ENCODE data around the gene SHC1.

Gene SHC1

GRCh38 chr1:154970631-154971340, at the start of gene SHC1:
Gene SHC1, minus strand, starts transcription at chr1:154970747. Its CDS starts 221 bp downstream, at chr1:154970526.
- peak; percentile 94 for DNase-seq (ENCODE audit: low spot score)

- no peak for DNase-seq (ENCODE audit: low spot score)
Observed at GRCh38 chr1:155019377-155020245, 49.1 kb upstream of the SHC1 start.

- no peak for DNase-seq (ENCODE audit: low spot score)
Observed at GRCh38 chr1:155018617-155019348, 48.2 kb upstream of the SHC1 start.

- no peak for DNase-seq (ENCODE audit: low spot score)
Observed at GRCh38 chr1:155017946-155018316, 47.4 kb upstream of the SHC1 start.

- peak; percentile 91 for DNase-seq (ENCODE audit: low spot score)
Observed at GRCh38 chr1:155017041-155017945, 46.7 kb upstream of the SHC1 start.

- no peak for DNase-seq (ENCODE audit: low spot score)
Observed at GRCh38 chr1:155016231-155016831, 45.8 kb upstream of the SHC1 start.

GRCh38 chr1:155015527-155016230, 45.1 kb upstream of the SHC1 start:
- no peak for DNase-seq (ENCODE audit: low spot score)

- DNase-seq (ENCODE audit: low spot score), result no peak
Observed at GRCh38 chr1:155014709-155015508, 44.4 kb upstream of the SHC1 start.

- DNase-seq (ENCODE audit: low spot score), result no peak
Observed at GRCh38 chr1:155013632-155014031, 43.1 kb upstream of the SHC1 start.

- no peak for DNase-seq (ENCODE audit: low spot score)
Observed at GRCh38 chr1:155012776-155013602, 42.4 kb upstream of the SHC1 start.

GRCh38 chr1:155012026-155012546, 41.5 kb upstream of the SHC1 start:
- peak; percentile 68 for DNase-seq (ENCODE audit: low spot score)

- no peak for DNase-seq (ENCODE audit: low spot score)
Observed at GRCh38 chr1:155011437-155012025, 41.0 kb upstream of the SHC1 start.

GRCh38 chr1:155011004-155011416, 40.5 kb upstream of the SHC1 start:
- no peak for DNase-seq (ENCODE audit: low spot score)

GRCh38 chr1:155010211-155010918, 39.8 kb upstream of the SHC1 start:
- DNase-seq (ENCODE audit: low spot score), result no peak

GRCh38 chr1:155009742-155010141, 39.2 kb upstream of the SHC1 start:
- DNase-seq (ENCODE audit: low spot score), result no peak

GRCh38 chr1:155009221-155009711, 38.7 kb upstream of the SHC1 start:
- DNase-seq (ENCODE audit: low spot score), result no peak

Data from AG20443 (cell line).